Fibroblast of mammary gland (primary cell): ENCODE measurements around the gene CCZ1.
A peak's percentile ranks its signal among the peaks of the same experiment; 100 is the strongest.
"Not testable (repeated sequence)": the region's sequence is repeated elsewhere in the genome, so short reads cannot be mapped to it uniquely, and the experiment has no call there.

Source experiments
- DNase-seq: peaks from one replicate; pipeline ENCODE4 v3.0.0-alpha.2; 2010; ENCODE audit warnings: low read depth
- H3K4me3 ChIP-seq: 2 replicates; pipeline ENCODE4 v1.5.1; 2011; ENCODE audit warnings: low read depth, mild to moderate bottlenecking, low read length, moderate library complexity; ENCODE audit not compliant: control insufficient read depth
- CTCF ChIP-seq: conservative IDR thresholded peaks from 2 replicates; pipeline ENCODE4 v1.5.1; 2011; ENCODE audit warnings: low read depth, low read length, inconsistent platforms; ENCODE audit not compliant: control insufficient read depth, insufficient read depth

Gene CCZ1

DNA sequence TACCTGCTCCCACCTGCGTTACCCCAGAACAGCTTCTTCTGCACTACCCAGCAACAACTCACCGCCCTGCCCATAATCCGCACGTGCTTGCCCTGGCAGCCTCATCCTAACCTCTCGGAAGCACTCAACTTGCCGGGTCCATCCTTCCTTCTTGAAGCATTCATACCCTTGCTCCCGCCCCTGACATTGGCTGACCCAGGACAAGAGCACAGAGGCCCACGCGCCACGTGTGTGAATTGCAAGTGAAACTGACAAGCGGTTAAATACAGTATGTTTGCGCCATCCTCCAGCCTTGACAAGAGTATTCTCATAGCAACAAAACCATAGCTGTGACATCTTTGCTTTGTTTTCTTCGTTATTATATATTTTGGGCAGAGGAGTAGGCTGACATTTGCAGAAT, 28.8 kb upstream of the CCZ1 start:
- no peak for DNase-seq

GRCh38 chr7:5870311-5870710, 28.2 kb upstream of the CCZ1 start:
- DNase-seq, result no peak
- no peak overlapping the region for H3K4me3 ChIP-seq
- no peak for TF ChIP-seq CTCF

More for the DNA sequence above, 28.8 kb upstream of the CCZ1 start:
- no peak overlapping the region for H3K4me3 ChIP-seq
- TF ChIP-seq CTCF, result no peak

DNA sequence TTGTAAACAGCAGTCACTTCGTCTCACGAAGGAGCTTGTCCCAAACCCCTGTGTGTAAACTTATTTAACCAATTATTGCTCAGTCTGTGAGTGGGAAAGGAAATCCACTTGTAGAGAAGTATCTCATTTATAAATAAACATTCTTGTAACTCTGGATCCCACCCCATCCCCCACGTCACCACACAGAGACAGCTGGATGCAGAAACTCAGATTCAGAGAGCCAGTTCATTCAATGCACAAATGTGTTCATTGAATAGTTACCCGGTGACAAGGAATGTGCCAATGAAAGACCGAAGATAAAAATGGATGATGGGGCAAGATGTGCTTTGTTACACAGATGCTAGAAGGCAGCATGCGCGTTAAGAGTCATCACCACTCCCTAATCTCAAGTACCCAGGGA, 26.2 kb upstream of the CCZ1 start:
- TF ChIP-seq CTCF, result no peak
- DNase-seq, result no peak
- H3K4me3 ChIP-seq, result no peak overlapping the region

DNA sequence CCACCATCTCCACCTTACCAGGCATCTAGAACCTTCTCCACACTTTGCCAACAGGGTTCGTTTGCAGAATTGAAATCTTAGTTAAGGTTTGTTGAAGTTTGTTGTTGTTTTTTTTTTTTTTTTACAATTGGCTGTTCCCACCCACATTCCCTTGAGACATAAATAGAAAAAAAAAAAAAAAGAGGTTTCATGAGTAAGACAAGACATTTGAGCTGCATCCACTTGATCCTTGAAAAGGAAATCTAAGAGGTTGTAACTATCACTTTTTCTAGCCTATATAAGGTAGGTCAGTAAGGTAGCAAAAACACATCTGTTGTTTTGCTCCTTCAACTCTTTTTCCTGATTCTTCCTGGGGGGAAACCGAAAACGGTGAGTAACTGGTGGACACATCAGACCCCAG, 18.9 kb upstream of the CCZ1 start:
- H3K4me3 ChIP-seq, result not testable (repeated sequence)
- DNase-seq, result peak; percentile 11

- not testable (repeated sequence) for H3K4me3 ChIP-seq, DNase-seq
Observed at GRCh38 chr7:5880106-5880505, 18.4 kb upstream of the CCZ1 start.

- H3K4me3 ChIP-seq, DNase-seq: not testable (repeated sequence)
Observed at GRCh38 chr7:5884431-5884830, 14.1 kb upstream of the CCZ1 start.

GRCh38 chr7:5888021-5888420, 10.5 kb upstream of the CCZ1 start:
- H3K4me3 ChIP-seq, DNase-seq: not testable (repeated sequence)

GRCh38 chr7:5890244-5890643, 8.3 kb upstream of the CCZ1 start:
- not testable (repeated sequence) for DNase-seq, H3K4me3 ChIP-seq

- DNase-seq, result no peak
- H3K4me3 ChIP-seq, result no peak overlapping the region
- no peak for TF ChIP-seq CTCF
Observed at GRCh38 chr7:5892498-5892897, 6.0 kb upstream of the CCZ1 start.

DNA sequence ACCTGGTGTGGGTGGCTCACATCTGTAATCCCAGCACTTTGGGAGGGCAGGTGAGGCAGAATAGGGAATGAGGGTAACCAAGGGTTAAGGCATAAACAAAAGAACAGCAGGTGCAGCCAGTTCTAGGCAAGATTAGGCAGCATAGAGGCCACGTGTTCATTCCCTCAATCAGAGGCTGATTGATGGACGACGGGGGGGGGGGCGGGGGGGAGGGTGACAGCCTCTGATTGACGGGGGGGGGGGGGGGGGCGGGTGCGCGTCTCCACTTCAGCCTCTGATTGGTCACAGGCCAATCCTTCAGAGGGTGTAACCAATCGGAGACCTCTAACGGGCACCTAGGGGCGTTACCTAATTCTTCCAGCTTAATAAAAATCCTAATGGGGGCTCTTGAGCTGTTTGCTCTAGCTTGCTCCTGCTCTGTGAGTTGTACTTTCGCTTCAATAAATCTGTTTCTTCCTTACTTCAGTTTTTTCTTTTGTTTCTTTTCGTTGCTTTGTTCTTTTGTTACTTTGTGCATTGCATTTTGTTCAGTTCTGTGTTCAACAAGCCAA, 1.1 kb upstream of the CCZ1 start:
- DNase-seq, H3K4me3 ChIP-seq: not testable (repeated sequence)

- not testable (repeated sequence) for H3K4me3 ChIP-seq, DNase-seq
Observed at GRCh38 chr7:5903002-5903401, 4.5 kb downstream of the CCZ1 start.

- H3K4me3 ChIP-seq, DNase-seq: not testable (repeated sequence)
Observed at GRCh38 chr7:5904726-5905125, 6.2 kb downstream of the CCZ1 start.

DNA sequence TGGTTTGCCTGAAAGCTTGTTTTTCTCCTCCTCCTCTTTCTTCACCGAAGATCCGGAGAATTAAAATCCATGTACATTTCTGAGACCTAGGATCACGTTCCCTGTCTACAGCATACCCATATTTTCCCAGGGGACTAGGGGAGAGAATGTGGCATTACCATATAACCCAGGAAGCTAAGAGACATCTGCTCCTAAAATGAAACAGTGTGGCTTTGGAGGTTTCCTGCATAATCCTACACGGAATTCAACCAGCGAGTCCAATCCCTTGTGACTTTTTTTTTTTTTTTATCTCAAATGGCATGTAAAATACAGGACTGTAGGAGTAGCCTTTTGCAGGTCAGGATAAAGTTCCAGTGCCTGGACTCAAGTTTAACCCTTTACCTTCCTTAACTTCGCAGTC, 10.3 kb downstream of the CCZ1 start:
- DNase-seq, H3K4me3 ChIP-seq: not testable (repeated sequence)

GRCh38 chr7:5916529-5916928, 18.0 kb downstream of the CCZ1 start:
- not testable (repeated sequence) for DNase-seq, H3K4me3 ChIP-seq

DNA sequence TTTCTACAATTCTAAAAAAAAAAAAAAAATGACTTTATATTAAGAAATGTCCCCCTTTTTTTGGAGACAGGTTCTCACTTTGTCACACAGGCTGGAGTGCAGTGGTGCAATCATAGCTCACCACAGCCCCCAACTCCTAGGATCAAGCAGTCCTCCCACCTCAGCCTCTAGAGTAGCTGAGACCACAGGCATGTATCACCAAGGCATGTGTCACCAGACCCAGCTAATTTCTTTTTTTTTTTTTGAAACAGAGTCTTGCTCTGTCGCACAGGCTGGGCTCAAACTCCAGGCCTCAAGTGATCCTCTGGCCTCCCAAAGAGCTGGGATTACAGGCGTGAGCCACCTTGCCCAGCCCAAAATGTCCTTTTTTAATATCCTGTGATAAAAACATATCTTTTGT, 25.6 kb downstream of the CCZ1 start:
- H3K4me3 ChIP-seq, DNase-seq: not testable (repeated sequence)
